Karpas-422 (cell line): ENCODE results near the gene SATL1. TPM values are rescaled to one million over a fixed set of nuclear protein-coding genes. Genes with fewer than 3 reads are reported as not detected.

Experiments used
- DNase-seq: peaks from one replicate; pipeline ENCODE4 v3.0.0-alpha.2; 2015
- H2AFZ ChIP-seq: fragments of 200-600 bp; sonication (generic); 2 replicates; pipeline ENCODE4 v1.6.1; 2014; ENCODE audit warnings: antibody characterized with exemption, low read length, mixed read lengths
- H3K27ac ChIP-seq: fragments of 200-600 bp; sonication (generic); 2 replicates; pipeline ENCODE4 v1.5.1; 2014; ENCODE audit warnings: mild to moderate bottlenecking, low read length, moderate library complexity
- H3K27me3 ChIP-seq: fragments of 200-600 bp; sonication (generic); 2 replicates; pipeline ENCODE4 v1.6.1; 2014; ENCODE audit warnings: low read length, mixed read lengths
- H3K36me3 ChIP-seq: fragments of 200-600 bp; sonication (generic); 2 replicates; pipeline ENCODE4 v1.6.1; 2014; ENCODE audit warnings: low read length, mixed read lengths; ENCODE audit not compliant: insufficient read depth
- H3K4me1 ChIP-seq: fragments of 200-600 bp; sonication (generic); 2 replicates; pipeline ENCODE4 v1.6.1; 2014; ENCODE audit warnings: mild to moderate bottlenecking, low read length, mixed read lengths
- H3K4me2 ChIP-seq: fragments of 200-600 bp; sonication (generic); 2 replicates; pipeline ENCODE4 v1.6.1; 2014; ENCODE audit warnings: low read length, low read depth, mild to moderate bottlenecking; ENCODE audit not compliant: poor library complexity, severe bottlenecking
- H3K4me3 ChIP-seq: fragments of 200-600 bp; sonication (generic); 2 replicates; pipeline ENCODE4 v1.5.1; 2014; ENCODE audit warnings: mild to moderate bottlenecking, antibody characterized with exemption, low read length, mixed read lengths
- H3K79me2 ChIP-seq: fragments of 200-600 bp; sonication (generic); 2 replicates; pipeline ENCODE4 v1.6.1; 2014; ENCODE audit warnings: mild to moderate bottlenecking, low read length, mixed read lengths
- H3K9ac ChIP-seq: fragments of 200-600 bp; sonication (generic); 2 replicates; pipeline ENCODE4 v1.6.0; 2014; ENCODE audit warnings: low read length
- H3K9me2 ChIP-seq: fragments of 200-600 bp; sonication (generic), shearing (Covaris generic); replicated peaks from 2 replicates; pipeline ENCODE4 v1.6.0; 2014; ENCODE audit warnings: mild to moderate bottlenecking, low read length, moderate library complexity; ENCODE audit not compliant: insufficient read depth
- H3K9me3 ChIP-seq: fragments of 300-700, 200-600 bp; sonication (generic); 2 replicates; pipeline ENCODE4 v1.6.1; 2014; ENCODE audit warnings: low read length, mixed read lengths
- H4K20me1 ChIP-seq: fragments of 200-600 bp; sonication (generic); 2 replicates; pipeline ENCODE4 v1.6.1; 2014; ENCODE audit warnings: mild to moderate bottlenecking, antibody characterized with exemption, low read length, low read depth; ENCODE audit not compliant: insufficient read depth
- total RNA-seq: library from RNA; depleted of rRNA; stranded (reverse); fragments of >200 nt; shearing (Covaris generic); gene quantifications from 2 replicates; pipeline ENCODE4 v1.2.3, GENCODE V29; 2014; ENCODE audit warnings: low replicate concordance

Gene SATL1
- total RNA-seq, 1 experiment from 2014 or later: 0.52 TPM

DNA sequence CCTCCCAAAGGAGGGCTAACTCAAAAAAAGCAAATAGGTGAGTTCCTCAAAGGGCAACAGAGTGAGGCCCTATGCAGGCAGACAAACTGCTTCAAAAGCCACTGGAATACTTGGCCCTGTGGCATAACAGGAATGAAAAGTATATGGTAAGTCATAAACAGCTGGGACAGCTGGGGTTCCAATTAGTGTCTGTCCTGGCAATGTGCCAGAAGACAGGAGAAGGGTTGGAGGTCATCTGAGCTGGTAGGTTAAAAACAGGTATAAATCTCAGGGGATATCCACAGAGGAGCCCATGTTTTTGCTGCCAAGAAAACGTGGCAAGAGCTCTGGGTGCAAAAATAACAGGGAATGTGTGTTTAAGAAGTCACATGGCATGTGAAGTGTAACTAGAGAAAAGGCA lies 128.3 kb downstream of the SATL1 start:
- H3K4me2 ChIP-seq: no peak overlapping the region
- no peaks in the 10 kb centered on the region for H3K9me2 ChIP-seq
- H3K79me2 ChIP-seq: no peaks in the 10 kb centered on the region
- H3K27me3 ChIP-seq: no peaks in the 10 kb centered on the region
- H3K4me1 ChIP-seq: no peaks in the 10 kb centered on the region
- no peaks in the 10 kb centered on the region for H3K9me3 ChIP-seq
- no peaks in the 10 kb centered on the region for H3K36me3 ChIP-seq
- no peak overlapping the region for H2AFZ ChIP-seq
- no peak overlapping the region for H3K27ac ChIP-seq
- no peak overlapping the region for H3K4me3 ChIP-seq
- no peak overlapping the region for H3K9ac ChIP-seq
- no peak for DNase-seq
- no peaks in the 10 kb centered on the region for H4K20me1 ChIP-seq

DNA sequence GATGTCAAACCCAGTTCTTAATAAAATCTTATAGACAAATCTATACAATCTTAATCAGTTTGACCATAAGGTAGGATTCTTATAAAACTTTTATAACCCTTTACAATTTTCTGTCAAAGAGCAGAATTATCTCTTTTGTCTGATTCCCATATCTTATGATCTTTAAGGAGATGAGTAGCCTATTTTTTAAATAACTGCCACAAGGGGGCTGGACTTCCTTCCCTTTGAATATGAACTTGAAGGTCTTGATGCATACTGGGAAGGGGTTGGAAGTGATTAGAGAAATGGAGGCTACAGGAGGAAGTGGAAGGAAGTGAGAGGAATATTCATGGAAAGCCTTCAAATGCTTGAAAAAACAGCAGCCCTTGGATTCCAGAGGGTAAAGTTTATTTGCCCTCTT lies 128.8 kb downstream of the SATL1 start:
- no peaks in the 10 kb centered on the region for H4K20me1 ChIP-seq
- no peak overlapping the region for H3K4me2 ChIP-seq
- H3K9me3 ChIP-seq: no peaks in the 10 kb centered on the region
- H3K27ac ChIP-seq: no peak overlapping the region
- H3K4me1 ChIP-seq: no peaks in the 10 kb centered on the region
- DNase-seq: no peak
- H3K9me2 ChIP-seq: no peaks in the 10 kb centered on the region
- H3K79me2 ChIP-seq: no peaks in the 10 kb centered on the region
- H3K36me3 ChIP-seq: no peaks in the 10 kb centered on the region
- no peak overlapping the region for H3K9ac ChIP-seq
- H2AFZ ChIP-seq: no peak overlapping the region
- H3K4me3 ChIP-seq: no peak overlapping the region
- no peaks in the 10 kb centered on the region for H3K27me3 ChIP-seq

DNA sequence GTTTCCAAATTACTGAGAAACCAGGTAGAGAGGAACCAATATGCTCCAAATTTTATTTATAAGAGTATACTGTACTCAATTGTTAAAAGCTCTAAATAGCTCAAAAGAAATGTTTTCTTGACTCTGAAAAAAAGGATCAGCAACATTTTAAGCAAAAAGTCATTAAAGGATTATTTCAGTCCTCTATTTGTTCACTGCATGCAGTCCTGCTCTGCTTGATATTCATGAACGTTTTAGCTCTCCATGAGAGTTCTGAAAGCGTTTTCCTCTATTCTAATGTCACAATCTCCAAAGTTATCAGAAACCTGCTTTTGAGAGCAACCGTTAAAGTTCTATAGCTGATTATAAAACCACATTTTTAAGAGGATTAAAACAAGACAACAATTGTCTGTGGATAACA lies 129.4 kb downstream of the SATL1 start:
- Histone ChIP-seq H2AFZ (no peak overlapping the region), H3K4me1 (no peaks in the 10 kb centered on the region), H3K36me3 (no peaks in the 10 kb centered on the region), H3K9ac (no peak overlapping the region), H4K20me1 (no peaks in the 10 kb centered on the region), H3K27me3 (no peaks in the 10 kb centered on the region), H3K9me2 (no peaks in the 10 kb centered on the region), H3K9me3 (no peaks in the 10 kb centered on the region), H3K79me2 (no peaks in the 10 kb centered on the region), H3K4me3 (no peak overlapping the region), H3K4me2 (no peak overlapping the region), H3K27ac (no peak overlapping the region)
- no peak for DNase-seq

DNA sequence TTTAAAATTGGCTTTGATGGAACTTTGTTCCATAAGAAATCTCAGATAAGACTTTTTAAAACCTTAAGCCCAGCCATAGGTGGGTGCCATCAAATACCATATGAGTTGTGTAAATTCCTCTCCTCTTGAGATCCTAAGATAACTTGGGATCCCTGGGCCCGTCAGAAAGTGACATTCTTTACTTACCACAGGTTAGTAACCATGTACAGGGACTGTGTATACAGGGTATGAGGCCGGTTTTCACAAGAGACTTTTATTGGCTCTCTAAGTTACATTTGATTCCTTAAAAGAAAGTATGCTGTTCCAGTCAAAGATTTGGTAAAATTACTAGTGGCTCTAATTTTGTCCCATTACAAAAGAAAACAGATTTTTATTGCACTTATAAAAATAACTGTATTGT lies 129.8 kb downstream of the SATL1 start:
- Histone ChIP-seq H3K27ac (no peak overlapping the region), H3K36me3 (no peaks in the 10 kb centered on the region), H3K4me1 (no peaks in the 10 kb centered on the region), H3K4me3 (no peak overlapping the region), H2AFZ (no peak overlapping the region), H3K9me3 (no peaks in the 10 kb centered on the region), H3K79me2 (no peaks in the 10 kb centered on the region), H3K9ac (no peak overlapping the region), H3K27me3 (no peaks in the 10 kb centered on the region), H4K20me1 (no peaks in the 10 kb centered on the region), H3K4me2 (no peak overlapping the region), H3K9me2 (no peaks in the 10 kb centered on the region)
- no peak for DNase-seq

DNA sequence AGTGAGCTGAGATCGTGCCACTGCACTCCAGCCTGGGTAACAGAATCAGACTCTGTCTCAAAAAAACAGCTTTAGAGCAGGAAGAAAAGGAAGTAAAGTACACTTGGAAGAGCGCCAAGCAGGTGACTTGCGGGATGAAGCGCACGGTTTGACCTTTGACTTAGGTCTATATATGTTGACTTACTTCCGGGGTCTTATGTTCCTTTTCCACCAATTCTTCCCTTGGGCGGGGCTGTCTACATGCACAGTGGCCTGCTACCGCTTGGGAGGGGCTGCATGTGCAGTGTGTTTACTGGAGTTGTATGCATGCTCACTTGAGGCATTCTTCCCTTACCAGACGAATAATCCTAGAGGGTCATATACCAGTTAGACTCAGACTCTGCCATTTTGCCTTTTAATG lies 131.3 kb downstream of the SATL1 start:
- H3K4me2 ChIP-seq: no peak overlapping the region
- no peak overlapping the region for H3K27ac ChIP-seq
- DNase-seq: no peak

DNA sequence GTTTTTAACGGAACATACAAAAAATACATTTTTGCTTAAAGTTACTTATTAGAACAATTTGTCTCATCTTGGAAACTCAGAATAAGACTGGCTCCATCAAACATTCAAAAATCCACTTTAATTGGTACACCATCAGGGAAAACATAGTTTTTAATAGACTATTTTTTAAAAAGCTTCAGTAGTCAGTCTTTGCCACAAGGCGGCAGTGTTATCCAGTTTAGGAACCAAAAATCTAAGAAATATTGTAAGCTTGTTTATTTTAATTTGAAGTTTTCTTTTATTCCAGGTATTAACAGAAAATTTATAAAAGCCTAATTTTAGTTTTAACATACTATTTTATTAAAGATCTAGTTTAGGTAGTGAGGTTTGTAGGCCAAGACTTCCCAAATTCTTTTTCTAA lies 132.2 kb downstream of the SATL1 start:
- H3K4me3 ChIP-seq: no peak overlapping the region
- H3K4me2 ChIP-seq: no peak overlapping the region
- H3K9me3 ChIP-seq: no peaks in the 10 kb centered on the region
- H2AFZ ChIP-seq: no peak overlapping the region
- no peaks in the 10 kb centered on the region for H4K20me1 ChIP-seq
- no peak overlapping the region for H3K9ac ChIP-seq
- H3K79me2 ChIP-seq: no peaks in the 10 kb centered on the region
- no peak overlapping the region for H3K27ac ChIP-seq
- H3K4me1 ChIP-seq: no peaks in the 10 kb centered on the region
- no peaks in the 10 kb centered on the region for H3K27me3 ChIP-seq
- H3K9me2 ChIP-seq: no peaks in the 10 kb centered on the region
- H3K36me3 ChIP-seq: no peaks in the 10 kb centered on the region
- peak; percentile 60 for DNase-seq

More for the DNA sequence above, 131.3 kb downstream of the SATL1 start:
- no peaks in the 10 kb centered on the region for H3K9me2 ChIP-seq
- no peaks in the 10 kb centered on the region for H3K79me2 ChIP-seq
- H3K9ac ChIP-seq: no peak overlapping the region
- no peak overlapping the region for H2AFZ ChIP-seq
- H3K4me1 ChIP-seq: no peaks in the 10 kb centered on the region
- no peaks in the 10 kb centered on the region for H4K20me1 ChIP-seq
- H3K9me3 ChIP-seq: no peaks in the 10 kb centered on the region
- H3K4me3 ChIP-seq: no peak overlapping the region
- H3K27me3 ChIP-seq: no peaks in the 10 kb centered on the region
- no peaks in the 10 kb centered on the region for H3K36me3 ChIP-seq

DNA sequence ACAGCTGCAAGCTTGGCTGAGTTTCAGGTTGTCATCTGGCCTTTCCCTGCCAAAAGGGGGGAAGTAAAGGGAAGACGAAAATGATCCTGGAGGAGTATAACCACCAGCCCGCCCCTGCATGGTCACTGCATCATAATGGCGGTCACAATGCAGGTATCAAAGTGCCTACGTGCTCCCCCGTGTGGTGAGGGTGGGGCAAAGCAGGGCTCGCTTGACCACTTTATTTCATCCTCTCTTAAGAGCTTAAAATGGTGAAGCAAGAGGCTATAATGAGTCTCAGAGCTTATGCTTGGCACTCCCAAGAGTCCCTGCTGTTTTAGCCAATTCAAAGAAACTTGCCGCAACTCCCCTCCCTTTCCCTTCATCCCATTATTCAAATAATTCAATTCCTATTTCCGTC lies 134.3 kb downstream of the SATL1 start:
- Histone ChIP-seq H3K9me2 (no peaks in the 10 kb centered on the region), H2AFZ (no peak overlapping the region), H3K4me3 (no peak overlapping the region), H3K9ac (no peak overlapping the region), H4K20me1 (no peaks in the 10 kb centered on the region), H3K27ac (no peak overlapping the region), H3K27me3 (no peaks in the 10 kb centered on the region), H3K79me2 (no peaks in the 10 kb centered on the region), H3K36me3 (no peaks in the 10 kb centered on the region), H3K4me2 (no peak overlapping the region), H3K9me3 (no peaks in the 10 kb centered on the region), H3K4me1 (no peaks in the 10 kb centered on the region)
- DNase-seq: peak; percentile 61

DNA sequence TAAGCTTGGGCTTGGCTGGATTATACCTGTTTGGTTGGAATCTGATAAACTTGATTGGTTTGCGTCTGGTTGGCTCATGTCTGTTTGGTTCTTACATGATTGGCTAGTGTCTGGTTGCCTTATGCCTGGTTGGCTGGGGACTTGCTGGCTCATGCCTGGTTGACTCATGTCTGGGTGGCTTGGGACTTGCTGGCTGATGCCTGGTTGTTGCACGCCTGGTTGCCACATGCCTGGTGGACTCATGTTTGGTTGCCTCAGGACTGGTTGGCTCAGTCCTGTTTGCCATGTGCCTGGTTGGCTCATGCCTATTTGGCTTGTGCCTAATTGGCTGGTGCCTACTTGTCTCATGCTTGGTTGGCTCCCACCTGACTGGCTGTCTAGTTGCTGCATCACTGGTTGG lies 135.4 kb downstream of the SATL1 start:
- no peaks in the 10 kb centered on the region for H3K27me3 ChIP-seq
- no peak for DNase-seq

DNA sequence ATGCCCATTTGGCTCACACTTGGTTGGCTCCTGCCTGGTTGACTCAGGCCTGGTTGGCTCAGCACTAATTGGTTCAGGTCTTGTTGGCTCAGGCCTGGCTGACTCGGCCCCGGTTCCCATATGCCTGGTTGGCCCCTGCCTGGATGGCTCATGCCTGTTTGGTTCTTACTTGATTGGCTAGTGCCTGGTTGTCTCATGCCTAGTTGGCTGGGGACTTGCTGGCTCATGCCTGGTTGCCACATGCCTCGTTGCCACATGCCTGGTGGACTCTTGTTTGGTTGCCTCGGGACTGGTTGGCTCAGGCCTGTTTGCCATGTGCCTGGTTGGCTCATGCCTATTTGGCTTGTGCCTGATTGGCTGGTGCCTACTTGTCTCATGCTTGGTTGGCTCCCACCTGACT lies 136.2 kb downstream of the SATL1 start:
- Histone ChIP-seq H3K9me3 (no peaks in the 10 kb centered on the region), H3K4me2 (no peak overlapping the region), H4K20me1 (no peaks in the 10 kb centered on the region), H3K4me1 (no peaks in the 10 kb centered on the region), H3K27ac (no peak overlapping the region), H3K27me3 (no peaks in the 10 kb centered on the region), H3K9ac (no peak overlapping the region), H3K79me2 (no peaks in the 10 kb centered on the region), H3K9me2 (no peaks in the 10 kb centered on the region), H2AFZ (no peak overlapping the region), H3K36me3 (no peaks in the 10 kb centered on the region), H3K4me3 (no peak overlapping the region)
- DNase-seq: no peak

More for the DNA sequence above, 135.4 kb downstream of the SATL1 start:
- no peaks in the 10 kb centered on the region for H3K9me3 ChIP-seq
- no peaks in the 10 kb centered on the region for H3K4me1 ChIP-seq
- no peak overlapping the region for H3K9ac ChIP-seq
- no peaks in the 10 kb centered on the region for H3K36me3 ChIP-seq
- no peak overlapping the region for H3K27ac ChIP-seq
- no peaks in the 10 kb centered on the region for H3K9me2 ChIP-seq
- H4K20me1 ChIP-seq: no peaks in the 10 kb centered on the region
- H3K79me2 ChIP-seq: no peaks in the 10 kb centered on the region
- no peak overlapping the region for H3K4me3 ChIP-seq
- no peak overlapping the region for H2AFZ ChIP-seq
- no peak overlapping the region for H3K4me2 ChIP-seq
